ENCODE measurements around the gene SGMS1.

DNA sequence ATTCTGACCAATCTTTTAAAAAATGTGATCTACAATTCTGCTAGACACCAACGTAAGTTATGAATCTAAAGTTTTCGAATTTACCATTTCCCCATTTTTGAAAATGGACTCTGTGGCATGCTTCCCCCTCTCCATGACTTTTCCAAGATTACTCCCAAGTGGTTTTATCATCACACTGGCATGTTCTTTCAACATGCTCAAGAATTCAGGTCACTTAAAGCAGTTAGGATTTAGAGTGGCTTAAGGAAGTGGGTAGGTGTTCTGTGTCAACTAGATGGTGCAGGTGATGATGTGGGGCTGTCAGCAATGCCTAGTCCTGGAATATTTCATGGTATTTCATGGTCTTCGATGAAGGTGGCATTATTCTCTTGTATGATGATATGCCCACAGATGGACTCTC is 208.5 kb downstream of the SGMS1 start:
- TF ChIP-seq REST (IDR thresholded peaks at IDR 0.05; ENCODE audit: insufficient read depth in 1 of 2, low read depth in 2 of 2, low read length in 2 of 2), result no peak
- no peak for TF ChIP-seq TAF1 (IDR thresholded peaks at IDR 0.05; ENCODE audit: borderline replicate concordance, insufficient read depth, low read length)
- no peak for TF ChIP-seq POLR2AphosphoS5 (IDR thresholded peaks at IDR 0.05; ENCODE audit: low read depth, low read length)
